Measurements from ENCODE around the gene KEAP1. TPM values are rescaled to one million over a fixed set of nuclear protein-coding genes. Genes with fewer than 3 reads are reported as not detected.
A peak's percentile ranks its signal among the peaks of the same experiment; 100 is the strongest.

KEAP1 gene
- total and polyA plus RNA-seq, 9 of the 15 experiments (the other 6 are each of a cell fraction or from before 2014, with no cell fraction given) = 2.1 to 95.6 (median 64.3) TPM

- peaks cover 54% of the 10 kb centered on the region for H3K36me3 ChIP-seq (ENCODE audit: control insufficient read depth, insufficient read depth, low read length)
- peak overlapping the region in 1 of 2 experiments; percentile 29; a peak in 1 of 4 replicates for H3K9ac ChIP-seq (ENCODE audit: insufficient read depth in 1 of 2, low read depth in 2 of 2, low read length in 2 of 2)
- TF ChIP-seq SMARCA5 (IDR thresholded peaks at IDR 0.05) = no peak
- no peak for TF ChIP-seq ZNF551 (CRISPR knock-in tag; IDR thresholded peaks at IDR 0.05)
- TF ChIP-seq ARID2 (IDR thresholded peaks at IDR 0.05) = no peak
- no peak for TF ChIP-seq PHTF2 (CRISPR knock-in tag; IDR thresholded peaks at IDR 0.05)
- no peak for TF ChIP-seq ATF6 (CRISPR knock-in tag; IDR thresholded peaks at IDR 0.05)
- TF ChIP-seq EZH2 (IDR thresholded peaks at IDR 0.05; ENCODE audit: borderline replicate concordance, low read depth, low read length) = no peak
- DNase-seq (ENCODE audit: extremely low read depth in 1 of 4, low spot score in 3 of 4) (no peak), ATAC-seq (no peak), FAIRE-seq (no peak)
- H3K9me3 ChIP-seq (replicated peaks; ENCODE audit: control insufficient read depth, insufficient read depth, low read depth, low read length) = no peaks in the 10 kb centered on the region
- in situ Hi-C loops (cut with MboI) (no loop called here), intact Hi-C loops (cut with micrococcal nuclease) (no loop called here)
- H4K20me1 ChIP-seq (replicated peaks; ENCODE audit: control insufficient read depth, insufficient read depth, low read length) = peaks cover 3% of the 10 kb centered on the region; the same call in 1 of the 2 replicates
- 96% methylated on average over 2 of the region's 2 CpGs for WGBS (ENCODE audit: insufficient coverage, low coverage, missing lambda C conversion rate)
- H3K4me2 ChIP-seq (ENCODE audit: insufficient read depth, low read length) = no peak overlapping the region
- ChIA-PET POLR2A (interaction anchor here (0.6 to 2.2 kb wide), 8 partner anchors 8 to 304 kb away, joined by 3 to 8 read pairs (median 4); no protein-coding TSS in a partner anchor), CTCF (ENCODE audit: low intra/inter-chr PET ratio) (no interaction called here)
- H3K27me3 ChIP-seq (ENCODE audit: control insufficient read depth in 2 of 2, insufficient read depth in 2 of 2, low read length in 2 of 2) = no peaks in the 10 kb centered on the region
- H3K9me1 ChIP-seq (ENCODE audit: control insufficient read depth, insufficient read depth, low read length) = no peaks in the 10 kb centered on the region
- no peak overlapping the region for H2AFZ ChIP-seq (ENCODE audit: low read depth, low read length)
- no peak overlapping the region for H3K4me3 ChIP-seq
- peaks cover 81% of the 10 kb centered on the region for H3K79me2 ChIP-seq (ENCODE audit: control insufficient read depth, insufficient read depth, low read length)
- no TSS peak for BruUV-seq (replicated peaks)
- H3K27ac ChIP-seq (ENCODE audit: extremely low read depth, low read depth, low read length) = no peak overlapping the region; the same call in 2 of the 3 replicates
- peaks cover 3 to 44% of the 10 kb centered on the region in 2 experiments; a peak in 4 of 5 replicates for H3K4me1 ChIP-seq (replicated peaks in 1 of 2; ENCODE audit: control insufficient read depth in 2 of 2, insufficient read depth in 2 of 2, low read length in 2 of 2)
Measured at GRCh38 chr19:10500247-10500592, 2.9 kb downstream of the KEAP1 start.

All from K562 (cell line).